Loucy (cell line): ENCODE data around the gene TEX13B.
"Not testable (repeated sequence)": the region's sequence is repeated elsewhere in the genome, so short reads cannot be mapped to it uniquely, and the experiment has no call there.

Experiments
- H2AFZ ChIP-seq: fragments of 200-600 bp; sonication (generic); 2 replicates; pipeline ENCODE4 v1.6.0; 2016; ENCODE audit warnings: antibody characterized with exemption, mild to moderate bottlenecking, low read length, moderate library complexity
- H3F3A ChIP-seq: fragments of 200-600 bp; 2 replicates; pipeline ENCODE4 v1.6.0; 2016; ENCODE audit warnings: antibody characterized with exemption, low read depth, mild to moderate bottlenecking
- H3K27me3 ChIP-seq: fragments of 200-600 bp; sonication (generic); 2 replicates; pipeline ENCODE4 v1.6.1; 2014; ENCODE audit warnings: low read length, mild to moderate bottlenecking; ENCODE audit not compliant: insufficient read depth, poor library complexity, severe bottlenecking
- H3K36me3 ChIP-seq: fragments of 200-600 bp; sonication (generic); 2 replicates; pipeline ENCODE4 v1.6.1; 2016; ENCODE audit warnings: low read length; ENCODE audit not compliant: insufficient read depth
- H3K4me1 ChIP-seq: fragments of 200-600 bp; sonication (generic); 2 replicates; pipeline ENCODE4 v1.5.1; 2014; ENCODE audit warnings: low read length, mild to moderate bottlenecking; ENCODE audit not compliant: insufficient read depth, poor library complexity, severe bottlenecking
- H3K4me2 ChIP-seq: fragments of 200-600 bp; sonication (generic); 2 replicates; pipeline ENCODE4 v1.6.0; 2014; ENCODE audit warnings: antibody characterized with exemption, low read length, low read depth, mild to moderate bottlenecking; ENCODE audit not compliant: poor library complexity, severe bottlenecking
- H3K4me3 ChIP-seq: fragments of 200-600 bp; sonication (generic); 2 replicates; pipeline ENCODE4 v1.5.1; 2014; ENCODE audit warnings: low read length, mild to moderate bottlenecking, mixed read lengths; ENCODE audit not compliant: poor library complexity, severe bottlenecking
- H3K79me2 ChIP-seq: fragments of 200-600 bp; sonication (generic); 2 replicates; pipeline ENCODE4 v1.6.1; 2014; ENCODE audit warnings: low read length; ENCODE audit not compliant: insufficient read depth
- H3K9ac ChIP-seq: fragments of 200-600 bp; sonication (generic); 2 replicates; pipeline ENCODE4 v1.6.0; 2014; ENCODE audit warnings: mild to moderate bottlenecking, low read depth, low read length, moderate library complexity; ENCODE audit not compliant: poor library complexity, severe bottlenecking
- H3K9me2 ChIP-seq: fragments of 200-600 bp; sonication (generic); replicated peaks from 2 replicates; pipeline ENCODE4 v1.6.1; 2016; ENCODE audit warnings: low read depth, low read length, mixed read lengths
- H3K9me3 ChIP-seq: fragments of 200-600 bp; sonication (generic); 2 replicates; pipeline ENCODE4 v1.6.1; 2014; ENCODE audit warnings: mild to moderate bottlenecking, antibody characterized with exemption, low read length, low read depth; ENCODE audit not compliant: insufficient read depth
- H4K20me1 ChIP-seq: fragments of 200-600 bp; sonication (generic); 2 replicates; pipeline ENCODE4 v1.6.0; 2014; ENCODE audit warnings: antibody characterized with exemption, low read length, mild to moderate bottlenecking; ENCODE audit not compliant: insufficient read depth, poor library complexity, severe bottlenecking
- EZH2phosphoT487 ChIP-seq: fragments of 200-600 bp; IDR thresholded peaks from 2 replicates; pipeline ENCODE4 v1.6.1; 2018; ENCODE audit warnings: antibody characterized with exemption, mild to moderate bottlenecking, moderate library complexity, borderline replicate concordance
- TF ChIP-seq, protein P1 (sequence below): fragments of 200-600 bp; sonication (generic); conservative IDR thresholded peaks from 2 replicates; pipeline ENCODE4 v1.5.1; 2014; ENCODE audit warnings: mild to moderate bottlenecking, antibody characterized with exemption, low read length

TEX13B gene

DNA sequence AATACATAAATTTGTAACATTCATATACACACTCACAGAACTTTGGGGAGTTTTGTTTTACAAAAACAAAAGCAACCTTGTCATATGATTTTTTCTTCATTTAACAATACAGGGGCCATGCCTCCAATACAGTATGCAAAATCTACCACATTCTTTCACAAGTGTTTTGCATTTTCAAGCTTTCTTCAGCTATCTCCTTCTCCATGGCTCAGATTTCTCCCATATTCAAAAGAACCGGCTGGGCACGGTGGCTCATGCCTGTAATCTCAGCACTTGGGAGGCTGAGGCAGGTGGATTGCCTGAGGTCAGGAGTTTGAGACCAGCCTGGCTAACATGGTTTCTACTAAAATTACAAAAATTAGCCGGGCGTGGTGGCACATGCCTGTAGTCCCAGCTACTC, 4.1 kb downstream of the TEX13B start:
- no peaks in the 10 kb centered on the region for H3K9me3 ChIP-seq
- no peaks in the 10 kb centered on the region for H3K79me2 ChIP-seq
- H3K4me2 ChIP-seq: no peak overlapping the region
- H3K9ac ChIP-seq: no peak overlapping the region
- H3K4me3 ChIP-seq: no peak overlapping the region
- no peaks in the 10 kb centered on the region for H3K9me2 ChIP-seq
- no peaks in the 10 kb centered on the region for H3K36me3 ChIP-seq
- no peaks in the 10 kb centered on the region for H3K27me3 ChIP-seq
- H3F3A ChIP-seq: no peaks in the 10 kb centered on the region
- no peaks in the 10 kb centered on the region for H4K20me1 ChIP-seq
- no peak for TF ChIP-seq EZH2phosphoT487
- H2AFZ ChIP-seq: no peak overlapping the region
- H3K4me1 ChIP-seq: peaks cover 9% of the 10 kb centered on the region

DNA sequence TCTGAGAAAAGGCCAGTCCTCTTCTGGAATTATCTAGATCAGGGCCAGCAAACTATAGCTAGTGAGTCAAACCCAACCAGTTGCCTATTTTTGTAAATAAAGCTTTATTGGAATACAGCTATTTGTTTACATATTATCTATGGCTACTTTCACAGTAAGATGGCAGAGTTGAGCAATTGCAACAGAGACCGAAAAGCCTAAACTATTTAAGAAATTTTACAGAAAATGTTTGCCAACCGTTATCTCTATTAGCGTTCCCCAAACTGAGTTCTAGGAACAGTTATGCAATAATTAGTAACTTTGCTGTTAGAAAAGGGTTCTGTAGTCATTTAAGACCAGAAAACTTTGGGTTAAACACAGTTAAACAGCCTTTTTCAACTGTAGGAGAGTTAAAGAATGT, 10.5 kb downstream of the TEX13B start:
- Histone ChIP-seq H3F3A (no peaks in the 10 kb centered on the region), H3K9me3 (no peaks in the 10 kb centered on the region), H3K27me3 (no peaks in the 10 kb centered on the region), H4K20me1 (no peaks in the 10 kb centered on the region), H3K79me2 (no peaks in the 10 kb centered on the region), H3K4me3 (no peak overlapping the region), H3K4me2 (no peak overlapping the region), H3K4me1 (no peaks in the 10 kb centered on the region), H3K9ac (no peak overlapping the region), H2AFZ (no peak overlapping the region), H3K36me3 (no peaks in the 10 kb centered on the region), H3K9me2 (no peaks in the 10 kb centered on the region)
- TF ChIP-seq, protein P1, sequence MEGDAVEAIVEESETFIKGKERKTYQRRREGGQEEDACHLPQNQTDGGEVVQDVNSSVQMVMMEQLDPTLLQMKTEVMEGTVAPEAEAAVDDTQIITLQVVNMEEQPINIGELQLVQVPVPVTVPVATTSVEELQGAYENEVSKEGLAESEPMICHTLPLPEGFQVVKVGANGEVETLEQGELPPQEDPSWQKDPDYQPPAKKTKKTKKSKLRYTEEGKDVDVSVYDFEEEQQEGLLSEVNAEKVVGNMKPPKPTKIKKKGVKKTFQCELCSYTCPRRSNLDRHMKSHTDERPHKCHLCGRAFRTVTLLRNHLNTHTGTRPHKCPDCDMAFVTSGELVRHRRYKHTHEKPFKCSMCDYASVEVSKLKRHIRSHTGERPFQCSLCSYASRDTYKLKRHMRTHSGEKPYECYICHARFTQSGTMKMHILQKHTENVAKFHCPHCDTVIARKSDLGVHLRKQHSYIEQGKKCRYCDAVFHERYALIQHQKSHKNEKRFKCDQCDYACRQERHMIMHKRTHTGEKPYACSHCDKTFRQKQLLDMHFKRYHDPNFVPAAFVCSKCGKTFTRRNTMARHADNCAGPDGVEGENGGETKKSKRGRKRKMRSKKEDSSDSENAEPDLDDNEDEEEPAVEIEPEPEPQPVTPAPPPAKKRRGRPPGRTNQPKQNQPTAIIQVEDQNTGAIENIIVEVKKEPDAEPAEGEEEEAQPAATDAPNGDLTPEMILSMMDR: no peak
- no peak for TF ChIP-seq EZH2phosphoT487

GRCh38 chrX:107970073-107970472, 12.1 kb downstream of the TEX13B start:
- H3K4me2 ChIP-seq: no peak overlapping the region
- TF ChIP-seq, protein P1: no peak
- TF ChIP-seq EZH2phosphoT487: no peak
- no peaks in the 10 kb centered on the region for H4K20me1 ChIP-seq
- H3K9ac ChIP-seq: no peak overlapping the region
- no peak overlapping the region for H3K4me3 ChIP-seq
- no peaks in the 10 kb centered on the region for H3K9me3 ChIP-seq
- no peaks in the 10 kb centered on the region for H3K79me2 ChIP-seq
- H3K36me3 ChIP-seq: no peaks in the 10 kb centered on the region
- no peaks in the 10 kb centered on the region for H3K4me1 ChIP-seq
- no peaks in the 10 kb centered on the region for H3K27me3 ChIP-seq
- H3K9me2 ChIP-seq: no peaks in the 10 kb centered on the region
- H3F3A ChIP-seq: no peaks in the 10 kb centered on the region
- H2AFZ ChIP-seq: no peak overlapping the region

DNA sequence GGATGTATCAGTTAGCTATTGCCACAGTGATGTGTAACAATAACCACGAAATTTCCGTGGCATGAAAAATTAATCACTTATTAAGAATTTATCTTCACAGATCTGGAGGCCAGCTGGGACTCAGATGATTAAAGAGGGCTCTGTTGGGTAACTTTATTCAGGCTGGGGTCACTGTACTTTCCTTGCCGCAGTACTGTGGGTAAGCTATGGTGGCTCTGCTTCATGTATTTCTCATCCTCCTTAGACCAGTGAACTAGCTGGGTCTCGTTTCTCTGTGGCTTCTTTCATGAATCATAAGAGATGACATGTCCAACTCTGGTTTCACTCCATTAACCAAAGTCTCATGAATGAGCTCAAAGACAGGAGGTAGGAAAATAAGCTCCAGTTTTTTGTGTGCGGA, 13.5 kb downstream of the TEX13B start:
- Histone ChIP-seq H3K79me2 (no peaks in the 10 kb centered on the region), H3K9ac (no peak overlapping the region), H2AFZ (no peak overlapping the region), H3K4me2 (no peak overlapping the region), H4K20me1 (no peaks in the 10 kb centered on the region), H3K36me3 (no peaks in the 10 kb centered on the region), H3K4me3 (no peak overlapping the region), H3K27me3 (no peaks in the 10 kb centered on the region), H3K9me3 (no peaks in the 10 kb centered on the region), H3K4me1 (no peaks in the 10 kb centered on the region), H3K9me2 (no peaks in the 10 kb centered on the region), H3F3A (no peaks in the 10 kb centered on the region)
- no peak for TF ChIP-seq EZH2phosphoT487

- H3K9me3 ChIP-seq, H3K4me3 ChIP-seq, H3K4me1 ChIP-seq, H3F3A ChIP-seq, H3K79me2 ChIP-seq, H3K9me2 ChIP-seq, H4K20me1 ChIP-seq, H3K36me3 ChIP-seq, H3K4me2 ChIP-seq, H3K27me3 ChIP-seq, H3K9ac ChIP-seq, H2AFZ ChIP-seq: not testable (repeated sequence)
Measured at GRCh38 chrX:107955337-107955736, 26.8 kb downstream of the TEX13B start.
